ENCODE measurements around the gene TNFSF11. TPM values are rescaled to one million over a fixed set of nuclear protein-coding genes. Genes with fewer than 3 reads are reported as not detected.

TNFSF11 gene
- total and polyA plus RNA-seq, 2 experiments from 2014 or later, result 9.9 TPM

DNA sequence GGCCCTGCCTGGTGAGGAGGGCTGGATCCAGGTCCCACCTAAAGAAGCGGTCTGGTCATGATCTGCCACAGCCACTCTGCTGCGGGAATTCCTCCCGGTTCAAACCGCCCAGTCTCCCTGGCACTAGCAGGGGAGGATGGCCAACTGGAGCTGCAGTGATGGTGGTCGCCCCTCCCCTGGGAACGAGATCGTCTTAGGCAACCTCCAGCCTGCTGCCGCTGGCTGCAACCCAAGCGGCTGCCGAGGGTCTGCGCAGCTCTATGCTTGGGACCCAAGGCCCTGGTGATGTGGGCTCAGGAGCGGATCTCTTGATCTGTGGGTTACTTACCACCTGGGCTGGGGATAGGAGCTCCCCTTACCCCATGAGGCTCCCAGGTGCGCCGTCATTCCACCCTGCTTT is 69.1 kb downstream of the TNFSF11 start:
- H3K4me2 ChIP-seq, result no peak overlapping the region
- H3K9me2 ChIP-seq (ENCODE audit: insufficient read depth), result peaks cover 11% of the 10 kb centered on the region; the same call in 1 of the 2 replicates
- no peak overlapping the region for H2AFZ ChIP-seq
- DNase-seq (ENCODE audit: low spot score), result no peak
- no peaks in the 10 kb centered on the region for H3K27me3 ChIP-seq (ENCODE audit: insufficient read depth)
- H3K79me2 ChIP-seq (replicated peaks; ENCODE audit: insufficient read depth), result no peaks in the 10 kb centered on the region
- no peak overlapping the region for H3K4me3 ChIP-seq
- peaks cover 4% of the 10 kb centered on the region for H3K4me1 Mint-ChIP-seq
- no peaks in the 10 kb centered on the region for H4K20me1 ChIP-seq (replicated peaks; ENCODE audit: insufficient read depth)
- H3K27ac Mint-ChIP-seq, result no peak overlapping the region
- H3K36me3 ChIP-seq (ENCODE audit: insufficient read depth), result no peaks in the 10 kb centered on the region
- no peak overlapping the region for H3K27ac ChIP-seq (ENCODE audit: low read depth)
- ATAC-seq, result no peak
- H3F3A ChIP-seq (replicated peaks; ENCODE audit: low read depth), result no peaks in the 10 kb centered on the region
- peaks cover 5% of the 10 kb centered on the region; the same call in 1 of the 2 replicates for H3K4me1 ChIP-seq (ENCODE audit: insufficient read depth)
- peaks cover 5% of the 10 kb centered on the region; the same call in 1 of the 3 replicates for H3K36me3 Mint-ChIP-seq (ENCODE audit: low read depth)
- peaks cover 22% of the 10 kb centered on the region; the same call in 2 of the 3 replicates for H3K9me3 Mint-ChIP-seq
- TF ChIP-seq, protein P1, sequence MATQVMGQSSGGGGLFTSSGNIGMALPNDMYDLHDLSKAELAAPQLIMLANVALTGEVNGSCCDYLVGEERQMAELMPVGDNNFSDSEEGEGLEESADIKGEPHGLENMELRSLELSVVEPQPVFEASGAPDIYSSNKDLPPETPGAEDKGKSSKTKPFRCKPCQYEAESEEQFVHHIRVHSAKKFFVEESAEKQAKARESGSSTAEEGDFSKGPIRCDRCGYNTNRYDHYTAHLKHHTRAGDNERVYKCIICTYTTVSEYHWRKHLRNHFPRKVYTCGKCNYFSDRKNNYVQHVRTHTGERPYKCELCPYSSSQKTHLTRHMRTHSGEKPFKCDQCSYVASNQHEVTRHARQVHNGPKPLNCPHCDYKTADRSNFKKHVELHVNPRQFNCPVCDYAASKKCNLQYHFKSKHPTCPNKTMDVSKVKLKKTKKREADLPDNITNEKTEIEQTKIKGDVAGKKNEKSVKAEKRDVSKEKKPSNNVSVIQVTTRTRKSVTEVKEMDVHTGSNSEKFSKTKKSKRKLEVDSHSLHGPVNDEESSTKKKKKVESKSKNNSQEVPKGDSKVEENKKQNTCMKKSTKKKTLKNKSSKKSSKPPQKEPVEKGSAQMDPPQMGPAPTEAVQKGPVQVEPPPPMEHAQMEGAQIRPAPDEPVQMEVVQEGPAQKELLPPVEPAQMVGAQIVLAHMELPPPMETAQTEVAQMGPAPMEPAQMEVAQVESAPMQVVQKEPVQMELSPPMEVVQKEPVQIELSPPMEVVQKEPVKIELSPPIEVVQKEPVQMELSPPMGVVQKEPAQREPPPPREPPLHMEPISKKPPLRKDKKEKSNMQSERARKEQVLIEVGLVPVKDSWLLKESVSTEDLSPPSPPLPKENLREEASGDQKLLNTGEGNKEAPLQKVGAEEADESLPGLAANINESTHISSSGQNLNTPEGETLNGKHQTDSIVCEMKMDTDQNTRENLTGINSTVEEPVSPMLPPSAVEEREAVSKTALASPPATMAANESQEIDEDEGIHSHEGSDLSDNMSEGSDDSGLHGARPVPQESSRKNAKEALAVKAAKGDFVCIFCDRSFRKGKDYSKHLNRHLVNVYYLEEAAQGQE (IDR thresholded peaks at IDR 0.05; ENCODE audit: unreplicated experiment), result no peak
- TF ChIP-seq, protein P2, sequence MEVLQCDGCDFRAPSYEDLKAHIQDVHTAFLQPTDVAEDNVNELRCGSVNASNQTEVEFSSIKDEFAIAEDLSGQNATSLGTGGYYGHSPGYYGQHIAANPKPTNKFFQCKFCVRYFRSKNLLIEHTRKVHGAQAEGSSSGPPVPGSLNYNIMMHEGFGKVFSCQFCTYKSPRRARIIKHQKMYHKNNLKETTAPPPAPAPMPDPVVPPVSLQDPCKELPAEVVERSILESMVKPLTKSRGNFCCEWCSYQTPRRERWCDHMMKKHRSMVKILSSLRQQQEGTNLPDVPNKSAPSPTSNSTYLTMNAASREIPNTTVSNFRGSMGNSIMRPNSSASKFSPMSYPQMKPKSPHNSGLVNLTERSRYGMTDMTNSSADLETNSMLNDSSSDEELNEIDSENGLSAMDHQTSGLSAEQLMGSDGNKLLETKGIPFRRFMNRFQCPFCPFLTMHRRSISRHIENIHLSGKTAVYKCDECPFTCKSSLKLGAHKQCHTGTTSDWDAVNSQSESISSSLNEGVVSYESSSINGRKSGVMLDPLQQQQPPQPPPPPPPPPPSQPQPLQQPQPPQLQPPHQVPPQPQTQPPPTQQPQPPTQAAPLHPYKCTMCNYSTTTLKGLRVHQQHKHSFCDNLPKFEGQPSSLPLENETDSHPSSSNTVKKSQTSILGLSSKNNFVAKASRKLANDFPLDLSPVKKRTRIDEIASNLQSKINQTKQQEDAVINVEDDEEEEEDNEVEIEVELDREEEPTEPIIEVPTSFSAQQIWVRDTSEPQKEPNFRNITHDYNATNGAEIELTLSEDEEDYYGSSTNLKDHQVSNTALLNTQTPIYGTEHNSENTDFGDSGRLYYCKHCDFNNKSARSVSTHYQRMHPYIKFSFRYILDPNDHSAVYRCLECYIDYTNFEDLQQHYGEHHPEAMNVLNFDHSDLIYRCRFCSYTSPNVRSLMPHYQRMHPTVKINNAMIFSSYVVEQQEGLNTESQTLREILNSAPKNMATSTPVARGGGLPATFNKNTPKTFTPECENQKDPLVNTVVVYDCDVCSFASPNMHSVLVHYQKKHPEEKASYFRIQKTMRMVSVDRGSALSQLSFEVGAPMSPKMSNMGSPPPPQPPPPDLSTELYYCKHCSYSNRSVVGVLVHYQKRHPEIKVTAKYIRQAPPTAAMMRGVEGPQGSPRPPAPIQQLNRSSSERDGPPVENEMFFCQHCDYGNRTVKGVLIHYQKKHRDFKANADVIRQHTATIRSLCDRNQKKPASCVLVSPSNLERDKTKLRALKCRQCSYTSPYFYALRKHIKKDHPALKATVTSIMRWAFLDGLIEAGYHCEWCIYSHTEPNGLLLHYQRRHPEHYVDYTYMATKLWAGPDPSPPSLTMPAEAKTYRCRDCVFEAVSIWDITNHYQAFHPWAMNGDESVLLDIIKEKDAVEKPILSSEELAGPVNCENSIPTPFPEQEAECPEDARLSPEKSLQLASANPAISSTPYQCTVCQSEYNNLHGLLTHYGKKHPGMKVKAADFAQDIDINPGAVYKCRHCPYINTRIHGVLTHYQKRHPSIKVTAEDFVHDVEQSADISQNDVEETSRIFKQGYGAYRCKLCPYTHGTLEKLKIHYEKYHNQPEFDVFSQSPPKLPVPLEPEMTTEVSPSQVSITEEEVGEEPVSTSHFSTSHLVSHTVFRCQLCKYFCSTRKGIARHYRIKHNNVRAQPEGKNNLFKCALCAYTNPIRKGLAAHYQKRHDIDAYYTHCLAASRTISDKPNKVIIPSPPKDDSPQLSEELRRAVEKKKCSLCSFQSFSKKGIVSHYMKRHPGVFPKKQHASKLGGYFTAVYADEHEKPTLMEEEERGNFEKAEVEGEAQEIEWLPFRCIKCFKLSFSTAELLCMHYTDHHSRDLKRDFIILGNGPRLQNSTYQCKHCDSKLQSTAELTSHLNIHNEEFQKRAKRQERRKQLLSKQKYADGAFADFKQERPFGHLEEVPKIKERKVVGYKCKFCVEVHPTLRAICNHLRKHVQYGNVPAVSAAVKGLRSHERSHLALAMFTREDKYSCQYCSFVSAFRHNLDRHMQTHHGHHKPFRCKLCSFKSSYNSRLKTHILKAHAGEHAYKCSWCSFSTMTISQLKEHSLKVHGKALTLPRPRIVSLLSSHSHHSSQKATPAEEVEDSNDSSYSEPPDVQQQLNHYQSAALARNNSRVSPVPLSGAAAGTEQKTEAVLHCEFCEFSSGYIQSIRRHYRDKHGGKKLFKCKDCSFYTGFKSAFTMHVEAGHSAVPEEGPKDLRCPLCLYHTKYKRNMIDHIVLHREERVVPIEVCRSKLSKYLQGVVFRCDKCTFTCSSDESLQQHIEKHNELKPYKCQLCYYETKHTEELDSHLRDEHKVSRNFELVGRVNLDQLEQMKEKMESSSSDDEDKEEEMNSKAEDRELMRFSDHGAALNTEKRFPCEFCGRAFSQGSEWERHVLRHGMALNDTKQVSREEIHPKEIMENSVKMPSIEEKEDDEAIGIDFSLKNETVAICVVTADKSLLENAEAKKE (CRISPR knock-in tag; IDR thresholded peaks at IDR 0.05), result no peak
- TF ChIP-seq STAT1 (IDR thresholded peaks at IDR 0.05; ENCODE audit: unreplicated experiment) (no peak), POLR2AphosphoS5 (IDR thresholded peaks at IDR 0.05; ENCODE audit: low read depth) (no peak), ZNF114 (CRISPR knock-in tag; IDR thresholded peaks at IDR 0.05) (no peak), CREB1 (CRISPR knock-in tag; IDR thresholded peaks at IDR 0.05; ENCODE audit: low read depth) (no peak), JUNB (IDR thresholded peaks at IDR 0.05; ENCODE audit: unreplicated experiment) (no peak)
- TF ChIP-seq, protein P3, sequence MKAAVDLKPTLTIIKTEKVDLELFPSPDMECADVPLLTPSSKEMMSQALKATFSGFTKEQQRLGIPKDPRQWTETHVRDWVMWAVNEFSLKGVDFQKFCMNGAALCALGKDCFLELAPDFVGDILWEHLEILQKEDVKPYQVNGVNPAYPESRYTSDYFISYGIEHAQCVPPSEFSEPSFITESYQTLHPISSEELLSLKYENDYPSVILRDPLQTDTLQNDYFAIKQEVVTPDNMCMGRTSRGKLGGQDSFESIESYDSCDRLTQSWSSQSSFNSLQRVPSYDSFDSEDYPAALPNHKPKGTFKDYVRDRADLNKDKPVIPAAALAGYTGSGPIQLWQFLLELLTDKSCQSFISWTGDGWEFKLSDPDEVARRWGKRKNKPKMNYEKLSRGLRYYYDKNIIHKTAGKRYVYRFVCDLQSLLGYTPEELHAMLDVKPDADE (IDR thresholded peaks at IDR 0.05), result no peak
- TF ChIP-seq, protein P4, sequence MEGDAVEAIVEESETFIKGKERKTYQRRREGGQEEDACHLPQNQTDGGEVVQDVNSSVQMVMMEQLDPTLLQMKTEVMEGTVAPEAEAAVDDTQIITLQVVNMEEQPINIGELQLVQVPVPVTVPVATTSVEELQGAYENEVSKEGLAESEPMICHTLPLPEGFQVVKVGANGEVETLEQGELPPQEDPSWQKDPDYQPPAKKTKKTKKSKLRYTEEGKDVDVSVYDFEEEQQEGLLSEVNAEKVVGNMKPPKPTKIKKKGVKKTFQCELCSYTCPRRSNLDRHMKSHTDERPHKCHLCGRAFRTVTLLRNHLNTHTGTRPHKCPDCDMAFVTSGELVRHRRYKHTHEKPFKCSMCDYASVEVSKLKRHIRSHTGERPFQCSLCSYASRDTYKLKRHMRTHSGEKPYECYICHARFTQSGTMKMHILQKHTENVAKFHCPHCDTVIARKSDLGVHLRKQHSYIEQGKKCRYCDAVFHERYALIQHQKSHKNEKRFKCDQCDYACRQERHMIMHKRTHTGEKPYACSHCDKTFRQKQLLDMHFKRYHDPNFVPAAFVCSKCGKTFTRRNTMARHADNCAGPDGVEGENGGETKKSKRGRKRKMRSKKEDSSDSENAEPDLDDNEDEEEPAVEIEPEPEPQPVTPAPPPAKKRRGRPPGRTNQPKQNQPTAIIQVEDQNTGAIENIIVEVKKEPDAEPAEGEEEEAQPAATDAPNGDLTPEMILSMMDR (conservative IDR thresholded peaks at IDR 0.05; ENCODE audit: low read depth in 2 of 2), result no peak
- H3K4me3 Mint-ChIP-seq, result no peak overlapping the region
- H3K27me3 Mint-ChIP-seq (ENCODE audit: insufficient read depth, low read depth, poor library complexity), result peaks cover 3% of the 10 kb centered on the region
